GM11168 (cell line): Measurements from ENCODE around the gene SACM1L.
"Not testable (repeated sequence)": the region's sequence is repeated elsewhere in the genome, so short reads cannot be mapped to it uniquely, and the experiment has no call there.

Experiments used
- in situ Hi-C: fragments of 300-500 bp; cut with MboI; formaldehyde crosslinking; loops from one replicate; pipeline ENCODE4 v1.12.0; 2022; ENCODE audit warnings: low sequenced_read_pairs; ENCODE audit not compliant: unreplicated experiment

Gene SACM1L

GRCh38 chr3:45689787-45690145, 570 bp downstream of the SACM1L start:
- in situ Hi-C loops = no loop called here

- in situ Hi-C loops = no loop called here
Measured at GRCh38 chr3:45690336-45691035, 1.3 kb downstream of the SACM1L start.

- in situ Hi-C loops = no loop called here
Measured at GRCh38 chr3:45691842-45692241, 2.6 kb downstream of the SACM1L start.

- in situ Hi-C loops = no loop called here
Measured at GRCh38 chr3:45692866-45693265, 3.7 kb downstream of the SACM1L start.

- in situ Hi-C loops = no loop called here
Measured at GRCh38 chr3:45693941-45694521, 4.8 kb downstream of the SACM1L start.

GRCh38 chr3:45695166-45695565, 6.0 kb downstream of the SACM1L start:
- in situ Hi-C loops = not testable (repeated sequence)

- in situ Hi-C loops = no loop called here
Measured at GRCh38 chr3:45700570-45701073, 11.4 kb downstream of the SACM1L start.

- in situ Hi-C loops = no loop called here
Measured at GRCh38 chr3:45701172-45701867, 12.1 kb downstream of the SACM1L start.

GRCh38 chr3:45704301-45704943, 15.2 kb downstream of the SACM1L start:
- in situ Hi-C loops = no loop called here

- in situ Hi-C loops = no loop called here
Measured at GRCh38 chr3:45705839-45706808, 16.9 kb downstream of the SACM1L start.

- in situ Hi-C loops = no loop called here
Measured at GRCh38 chr3:45711931-45712330, 22.7 kb downstream of the SACM1L start.

- in situ Hi-C loops = no loop called here
Measured at GRCh38 chr3:45712434-45713110, 23.4 kb downstream of the SACM1L start.

- in situ Hi-C loops = no loop called here
Measured at GRCh38 chr3:45715945-45716344, 26.7 kb downstream of the SACM1L start.

- in situ Hi-C loops = no loop called here
Measured at GRCh38 chr3:45716790-45717336, 27.7 kb downstream of the SACM1L start.

- in situ Hi-C loops = no loop called here
Measured at GRCh38 chr3:45719655-45720487, 30.7 kb downstream of the SACM1L start.

- in situ Hi-C loops = no loop called here
Measured at GRCh38 chr3:45724911-45725310, 35.7 kb downstream of the SACM1L start.

- in situ Hi-C loops = no loop called here
Measured at GRCh38 chr3:45729614-45730013, 40.4 kb downstream of the SACM1L start.
